Measurements from ENCODE around the gene UTP14A.
A peak's percentile ranks its signal among the peaks of the same experiment; 100 is the strongest.

The UTP14A gene

GRCh38 chrX:129945131-129945530 lies 39.2 kb downstream of the UTP14A start:
- TF ChIP-seq CTCF (IDR thresholded peaks at IDR 0.05; ENCODE audit: low read depth, low read length), result no peak
- peak in 1 of 2 donors; percentile 18 for DNase-seq (ENCODE audit: low read depth in 2 of 2)
- H3K4me3 ChIP-seq (replicated peaks in 1 of 2; ENCODE audit: low read depth in 2 of 2, low read length in 2 of 2), result no peak overlapping the region

GRCh38 chrX:129953334-129953648 lies 47.3 kb downstream of the UTP14A start:
- H3K4me3 ChIP-seq (replicated peaks in 1 of 2; ENCODE audit: low read depth in 2 of 2, low read length in 2 of 2), result peak overlapping the region in 1 of 2 donors; percentile 41
- DNase-seq (ENCODE audit: low read depth in 2 of 2), result no peak
- TF ChIP-seq CTCF (IDR thresholded peaks at IDR 0.05; ENCODE audit: low read depth, low read length), result no peak

GRCh38 chrX:129953881-129954280 lies 47.9 kb downstream of the UTP14A start:
- TF ChIP-seq CTCF (IDR thresholded peaks at IDR 0.05; ENCODE audit: low read depth, low read length), result no peak
- H3K4me3 ChIP-seq (replicated peaks in 1 of 2; ENCODE audit: low read depth in 2 of 2, low read length in 2 of 2), result no peak overlapping the region
- no peak for DNase-seq (ENCODE audit: low read depth in 2 of 2)

GRCh38 chrX:129954804-129955203 lies 48.8 kb downstream of the UTP14A start:
- H3K4me3 ChIP-seq (replicated peaks in 1 of 2; ENCODE audit: low read depth in 2 of 2, low read length in 2 of 2), result no peak overlapping the region
- no peak for TF ChIP-seq CTCF (IDR thresholded peaks at IDR 0.05; ENCODE audit: low read depth, low read length)
- no peak for DNase-seq (ENCODE audit: low read depth in 2 of 2)

GRCh38 chrX:129955682-129956081 lies 49.7 kb downstream of the UTP14A start:
- no peak overlapping the region for H3K4me3 ChIP-seq (replicated peaks in 1 of 2; ENCODE audit: low read depth in 2 of 2, low read length in 2 of 2)
- no peak for TF ChIP-seq CTCF (IDR thresholded peaks at IDR 0.05; ENCODE audit: low read depth, low read length)

GRCh38 chrX:129956145-129956544 lies 50.2 kb downstream of the UTP14A start:
- TF ChIP-seq CTCF (IDR thresholded peaks at IDR 0.05; ENCODE audit: low read depth, low read length), result no peak
- no peak overlapping the region for H3K4me3 ChIP-seq (replicated peaks in 1 of 2; ENCODE audit: low read depth in 2 of 2, low read length in 2 of 2)
- DNase-seq (ENCODE audit: low read depth in 2 of 2), result no peak

More at GRCh38 chrX:129955682-129956081, 49.7 kb downstream of the UTP14A start:
- DNase-seq (ENCODE audit: low read depth in 2 of 2), result no peak

- DNase-seq (ENCODE audit: low read depth in 2 of 2), result no peak
- H3K4me3 ChIP-seq (replicated peaks in 1 of 2; ENCODE audit: low read depth in 2 of 2, low read length in 2 of 2), result peak overlapping the region; percentile 15 to 41
- TF ChIP-seq CTCF (IDR thresholded peaks at IDR 0.05; ENCODE audit: low read depth, low read length), result no peak
Measured at GRCh38 chrX:129956765-129957164, 50.8 kb downstream of the UTP14A start.

Measured in cardiac fibroblast (primary cell).